MM.1S (cell line): ENCODE measurements around the gene UNC119.

Source experiments
- DNase-seq: peaks from one replicate; pipeline ENCODE4 v3.0.0-alpha.2; 2015
- H2AFZ ChIP-seq: fragments of 300-600 bp; sonication (generic); 2 replicates; pipeline ENCODE4 v1.6.0; 2016; ENCODE audit warnings: antibody characterized with exemption, low read length
- H3F3A ChIP-seq: fragments of 300-600 bp; sonication (generic); 2 replicates; pipeline ENCODE4 v1.6.1; 2016; ENCODE audit warnings: mild to moderate bottlenecking, antibody characterized with exemption, low read length, moderate library complexity, mixed read lengths; ENCODE audit not compliant: insufficient read depth
- H3K27ac ChIP-seq: fragments of 300-600 bp; sonication (generic); 2 replicates; pipeline ENCODE4 v1.5.1; 2016; ENCODE audit warnings: mild to moderate bottlenecking, low read length
- H3K27me3 ChIP-seq: fragments of 300-600 bp; sonication (generic); replicated peaks from 2 replicates; pipeline ENCODE4 v1.6.0; 2016; ENCODE audit warnings: low read length; ENCODE audit not compliant: insufficient read depth
- H3K36me3 ChIP-seq: fragments of 300-600 bp; sonication (generic); replicated peaks from 2 replicates; pipeline ENCODE4 v1.6.1; 2016; ENCODE audit warnings: mild to moderate bottlenecking, low read length, mixed read lengths; ENCODE audit not compliant: insufficient read depth
- H3K4me1 ChIP-seq: fragments of 300-600 bp; sonication (generic); 2 replicates; pipeline ENCODE4 v1.6.1; 2016; ENCODE audit warnings: low read length, mixed read lengths
- H3K4me2 ChIP-seq: fragments of 300-600 bp; sonication (generic); 2 replicates; pipeline ENCODE4 v1.6.0; 2016; ENCODE audit warnings: low read depth, low read length
- H3K4me3 ChIP-seq: fragments of 300-600 bp; sonication (generic); 2 replicates; pipeline ENCODE4 v1.5.1; 2016; ENCODE audit warnings: low read length, mixed read lengths
- H3K79me2 ChIP-seq: fragments of 300-600 bp; sonication (generic); 2 replicates; pipeline ENCODE4 v1.6.1; 2016; ENCODE audit warnings: mixed run types, low read length, mixed read lengths
- H3K9ac ChIP-seq: fragments of 300-600 bp; sonication (generic); 2 replicates; pipeline ENCODE4 v1.6.1; 2016; ENCODE audit warnings: low read length, mixed read lengths
- H3K9me2 ChIP-seq: fragments of 300-600 bp; sonication (generic); replicated peaks from 2 replicates; pipeline ENCODE4 v1.6.1; 2016; ENCODE audit warnings: mild to moderate bottlenecking, low read length, mixed read lengths; ENCODE audit not compliant: insufficient read depth
- H3K9me3 ChIP-seq: fragments of 300-600 bp; sonication (generic); replicated peaks from 2 replicates; pipeline ENCODE4 v1.6.1; 2016; ENCODE audit warnings: mild to moderate bottlenecking, low read length, mixed read lengths; ENCODE audit not compliant: insufficient read depth
- H4K20me1 ChIP-seq: fragments of 300-600 bp; sonication (generic); 2 replicates; pipeline ENCODE4 v1.6.1; 2016; ENCODE audit warnings: mild to moderate bottlenecking, low read length, moderate library complexity, mixed read lengths; ENCODE audit not compliant: insufficient read depth
- CTCF ChIP-seq: fragments of 300-600 bp; sonication (generic); IDR thresholded peaks from 2 replicates; pipeline ENCODE4 v1.5.1; 2016; ENCODE audit warnings: antibody characterized with exemption, low read length, mixed read lengths
- EZH2 ChIP-seq: fragments of 300-600 bp; sonication (generic); optimal IDR thresholded peaks from 2 replicates; pipeline ENCODE3; 2017; ENCODE audit warnings: low read depth, mild to moderate bottlenecking, antibody characterized with exemption, low read length, mixed read lengths
- EZH2phosphoT487 ChIP-seq: fragments of 300-600 bp; sonication (generic); IDR thresholded peaks from 2 replicates; pipeline ENCODE4 v1.6.1; 2018; ENCODE audit warnings: antibody characterized with exemption, low read length

UNC119 gene

GRCh38 chr17:28549236-28550132 is 2.9 kb downstream of the UNC119 start:
- no peaks in the 10 kb centered on the region for H3K9me3 ChIP-seq
- H3K36me3 ChIP-seq = no peaks in the 10 kb centered on the region
- no peak overlapping the region for H3K27ac ChIP-seq
- no peaks in the 10 kb centered on the region for H4K20me1 ChIP-seq
- H3K9ac ChIP-seq = no peak overlapping the region
- H3K4me3 ChIP-seq = no peak overlapping the region
- H3K79me2 ChIP-seq = no peaks in the 10 kb centered on the region
- TF ChIP-seq EZH2phosphoT487 (no peak), EZH2 (no peak), CTCF (no peak)
- no peak overlapping the region for H3K4me2 ChIP-seq
- H3K27me3 ChIP-seq = 0 out of 2 replicates have a peak, but pooled peaks cover 5% of the 10 kb centered on the region
- no peaks in the 10 kb centered on the region; the same call in 1 of the 2 replicates for H3F3A ChIP-seq
- no peak for DNase-seq
- no peaks in the 10 kb centered on the region for H3K9me2 ChIP-seq
- peaks cover 3% of the 10 kb centered on the region; the same call in 1 of the 2 replicates for H3K4me1 ChIP-seq
- H2AFZ ChIP-seq = no peak overlapping the region

DNA sequence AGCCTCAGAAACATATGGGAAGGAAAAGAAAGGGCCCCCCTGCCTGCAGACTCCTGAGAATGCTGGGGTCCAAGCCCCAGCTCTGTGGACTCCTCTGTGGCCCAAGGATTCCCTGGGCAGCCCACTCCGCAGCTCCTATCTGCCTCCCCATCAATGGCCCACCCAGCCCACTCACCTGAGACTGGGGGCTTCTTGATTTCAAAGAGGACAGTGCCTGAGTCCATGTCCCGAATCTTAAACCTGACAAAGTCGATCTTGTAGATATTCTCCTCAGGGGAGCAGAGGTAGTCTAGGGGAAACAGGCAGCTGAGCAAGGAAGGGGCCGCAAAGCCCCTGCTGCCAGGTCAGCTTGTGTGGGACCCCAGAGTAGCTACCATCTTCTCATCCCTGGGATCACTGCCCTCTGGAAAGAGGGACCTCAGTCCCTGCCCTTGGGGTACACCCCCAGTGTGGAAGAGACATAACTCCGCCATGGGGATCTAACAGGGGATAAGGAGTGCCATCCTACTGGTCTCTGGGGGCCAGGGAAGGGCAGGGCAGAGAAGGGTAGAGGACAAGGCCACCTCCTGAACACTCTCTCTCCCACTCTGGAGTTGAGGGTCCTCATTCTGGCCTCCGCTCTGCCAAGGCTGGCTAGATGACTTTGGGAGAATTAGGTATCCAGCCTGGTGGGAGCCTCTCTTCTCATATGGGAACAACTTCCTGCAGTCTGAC is 3.9 kb downstream of the UNC119 start:
- no peaks in the 10 kb centered on the region for H4K20me1 ChIP-seq
- H3K79me2 ChIP-seq = no peaks in the 10 kb centered on the region
- H3K9ac ChIP-seq = no peak overlapping the region
- peaks cover 11% of the 10 kb centered on the region; the same call in 1 of the 2 replicates for H3K27me3 ChIP-seq
- no peak overlapping the region for H3K27ac ChIP-seq
- no peak for TF ChIP-seq EZH2phosphoT487
- no peak for TF ChIP-seq EZH2
- no peak for TF ChIP-seq CTCF
- peaks cover 3% of the 10 kb centered on the region; the same call in 1 of the 2 replicates for H3K4me1 ChIP-seq
- H2AFZ ChIP-seq = no peak overlapping the region
- H3K4me3 ChIP-seq = no peak overlapping the region
- no peak overlapping the region for H3K4me2 ChIP-seq
- no peak for DNase-seq
- H3K9me2 ChIP-seq = no peaks in the 10 kb centered on the region
- no peaks in the 10 kb centered on the region for H3K9me3 ChIP-seq
- no peaks in the 10 kb centered on the region for H3F3A ChIP-seq
- no peaks in the 10 kb centered on the region for H3K36me3 ChIP-seq

- Histone ChIP-seq H3K9me3 (no peaks in the 10 kb centered on the region), H3F3A (no peaks in the 10 kb centered on the region), H3K4me2 (no peak overlapping the region), H3K4me3 (no peak overlapping the region), H3K4me1 (peaks cover 3% of the 10 kb centered on the region; the same call in 1 of the 2 replicates), H3K36me3 (no peaks in the 10 kb centered on the region), H4K20me1 (no peaks in the 10 kb centered on the region), H2AFZ (no peak overlapping the region), H3K27ac (no peak overlapping the region), H3K9me2 (no peaks in the 10 kb centered on the region), H3K9ac (no peak overlapping the region), H3K79me2 (no peaks in the 10 kb centered on the region), H3K27me3 (peaks cover 11% of the 10 kb centered on the region; the same call in 1 of the 2 replicates)
- peak; percentile 99 for TF ChIP-seq CTCF
- no peak for TF ChIP-seq EZH2
- peak; percentile 79 for DNase-seq
Measured at GRCh38 chr17:28547623-28548416, 4.6 kb downstream of the UNC119 start.
